Adrenal gland (tissue), 12 donors: ENCODE results near the gene DNASE2. TPM values are rescaled to one million over a fixed set of nuclear protein-coding genes. Genes with fewer than 3 reads are reported as not detected.

ENCODE experiments used
- microRNA-seq, 3 donors: library from miRNA; unstranded; fragments of <30 nt; microRNA quantifications; one replicate each; pipeline ENCODE4, GENCODE V29; 2017 to 2020
- polyA plus RNA-seq, 3 donors: library from polyadenylated mRNA; stranded (reverse); fragments of 200-250 nt in 2 of 3; fragments of 350-450 nt in 1 of 3; fragmentation: Illumina TruSeq in 1 of 3; extraction: RNeasy Lipid Tissue Mini Kit (QIAGEN cat#74804) in 1 of 3; gene quantifications; one replicate each; pipeline ENCODE4 v1.2.3, GENCODE V29; 2013 to 2014
- small RNA-seq, 2 donors: library from RNA; depleted of rRNA; stranded (forward); fragments of <200 nt; gene quantifications; one replicate each; pipeline ENCODE3, GENCODE V24; 2016
- total RNA-seq, 9 donors: library from RNA; depleted of rRNA in 4 of 9; stranded (reverse); fragments of >200 nt in 4 of 9; fragments of 120-200 nt in 1 of 9; fragmentation: NEBNext Ultra II Directional in 1 of 9; extraction: Animal tissue kit (Norgen Biotek cat#: 25700) in 1 of 9; gene quantifications; one replicate each; pipeline versions ENCODE4 v1.1.0 to v1.2.4, GENCODE V29; 2013 to 2023
- donor health status: healthy with polysubstance abuse.
- donor health status: Bipolar disorder and iron deficiency.
- donor health status: DM: yes; HTN: yes; CAD: no.
- donor health status: DM: no; HTN: no; CAD: no.
- donor health status: DM: no; HTN: no; CAD: no.
- donor health status: DM: yes; HTN: yes; CAD: no.

The DNASE2 gene
- total and polyA plus RNA-seq, 12 donors: 3.3 to 83.4 (median 51.3) TPM

Small RNAs within 50 kb of the gene (microRNA-seq; reads per million reads assigned to microRNA genes)
- gene MIR5695: 0 reads per million in 3 donors
- gene MIR6794: 0 reads per million in 3 donors

Small RNAs within 50 kb of the gene (small RNA-seq; reads per million reads assigned to genes)
- gene MIR5695 (0 reads per million in 2 donors), gene MIR6794 (0 reads per million in 2 donors)

Other genes starting within 250 kb of the DNASE2 start
- gene MAN2B1, start 214.7 kb downstream of the DNASE2 start, total RNA-seq: 100 to 1,000 TPM in 6 of 9 donors, 10 to 100 TPM in 3; 25.0 to 131 (median 111) TPM
- 100 to 1,000 TPM in 2 of 3 donors, 10 to 100 TPM in 1; 19.5 to 194 (median 152) TPM for gene MAN2B1, start 214.7 kb downstream of the DNASE2 start, polyA plus RNA-seq
- gene WDR83, start 214.6 kb downstream of the DNASE2 start, total RNA-seq: 10 to 100 TPM; 10.6 to 20.5 (median 13.9) TPM
- 10 to 100 TPM in 2 of 3 donors, 1 to 10 TPM in 1; 3.9 to 68.5 (median 56.1) TPM for gene WDR83, start 214.6 kb downstream of the DNASE2 start, polyA plus RNA-seq
- 100 to 1,000 TPM in 5 of 9 donors, 10 to 100 TPM in 4; 80.4 to 197 (median 121) TPM for gene DHPS, start 199.6 kb downstream of the DNASE2 start, total RNA-seq
- gene DHPS, start 199.6 kb downstream of the DNASE2 start, polyA plus RNA-seq: 100 to 1,000 TPM in 2 of 3 donors, 10 to 100 TPM in 1; 64.5 to 166 (median 137) TPM
- not detected for gene GNG14, start 193.5 kb downstream of the DNASE2 start, total RNA-seq
- not detected for gene GNG14, start 193.5 kb downstream of the DNASE2 start, polyA plus RNA-seq
- 10 to 100 TPM in 5 of 9 donors, 1 to 10 TPM in 4; 6.9 to 14.7 (median 11.1) TPM for gene FBXW9, start 184.8 kb downstream of the DNASE2 start, total RNA-seq
- gene FBXW9, start 184.8 kb downstream of the DNASE2 start, polyA plus RNA-seq: 1 to 10 TPM; 2.1 to 6.8 (median 6.4) TPM
- 100 to 1,000 TPM in 2 of 9 donors, 10 to 100 TPM in 7; 24.5 to 104 (median 78.0) TPM for gene TNPO2, start 157.5 kb downstream of the DNASE2 start, total RNA-seq
- 10 to 100 TPM; 43.4 to 99.2 (median 58.4) TPM for gene TNPO2, start 157.5 kb downstream of the DNASE2 start, polyA plus RNA-seq
- gene TRIR, start 146.8 kb downstream of the DNASE2 start, total RNA-seq: 100 to 1,000 TPM; 125 to 423 (median 195) TPM
- 100 to 1,000 TPM; 162 to 405 (median 338) TPM for gene TRIR, start 146.8 kb downstream of the DNASE2 start, polyA plus RNA-seq
- gene GET3, start 144.0 kb downstream of the DNASE2 start, total RNA-seq: 10 to 100 TPM; 75.3 to 97.7 (median 82.5) TPM
- 10 to 100 TPM; 50.3 to 74.1 (median 56.7) TPM for gene GET3, start 144.0 kb downstream of the DNASE2 start, polyA plus RNA-seq
- not detected for gene BEST2, start 129.7 kb downstream of the DNASE2 start, total RNA-seq
- gene BEST2, start 129.7 kb downstream of the DNASE2 start, polyA plus RNA-seq: not detected
- gene HOOK2, start 105.9 kb downstream of the DNASE2 start, total RNA-seq: 10 to 100 TPM; 10.2 to 38.3 (median 25.5) TPM
- gene HOOK2, start 105.9 kb downstream of the DNASE2 start, polyA plus RNA-seq: 10 to 100 TPM in 2 of 3 donors, 1 to 10 TPM in 1; 6.3 to 99.7 (median 69.3) TPM
- gene JUNB, start 90.0 kb downstream of the DNASE2 start, total RNA-seq: 100 to 1,000 TPM in 8 of 9 donors, 10 to 100 TPM in 1; 46.9 to 594 (median 351) TPM
- gene JUNB, start 90.0 kb downstream of the DNASE2 start, polyA plus RNA-seq: 100 to 1,000 TPM in 2 of 3 donors, 1 to 10 TPM in 1; 4.2 to 291 (median 104) TPM
- 1,000 to 10,000 TPM in 3 of 9 donors, 100 to 1,000 TPM in 6; 597 to 1,660 (median 849) TPM for gene PRDX2, start 79.6 kb downstream of the DNASE2 start, total RNA-seq
- 100 to 1,000 TPM; 146 to 957 (median 364) TPM for gene PRDX2, start 79.6 kb downstream of the DNASE2 start, polyA plus RNA-seq
- gene THSD8, start 79.4 kb downstream of the DNASE2 start, total RNA-seq: 1 to 10 TPM in 5 of 9 donors, not detected in 4; 1.8 to 8.6 (median 4.7) TPM
- 1 to 10 TPM; 3.5 to 5.6 (median 4.4) TPM for gene THSD8, start 79.4 kb downstream of the DNASE2 start, polyA plus RNA-seq
- 10 to 100 TPM in 1 of 9 donors, 1 to 10 TPM in 8; 2.8 to 11.5 (median 6.6) TPM for gene RNASEH2A, start 74.9 kb downstream of the DNASE2 start, total RNA-seq
- 1 to 10 TPM; 1.8 to 4.3 (median 3.4) TPM for gene RNASEH2A, start 74.9 kb downstream of the DNASE2 start, polyA plus RNA-seq
- 1 to 10 TPM in 3 of 9 donors, under 1 TPM in 1, not detected in 5; 0.23 to 5.2 (median 2.9) TPM for gene RTBDN, start 46.9 kb downstream of the DNASE2 start, total RNA-seq
- 10 to 100 TPM in 1 of 3 donors, 1 to 10 TPM in 2; 2.0 to 16.4 (median 4.5) TPM for gene RTBDN, start 46.9 kb downstream of the DNASE2 start, polyA plus RNA-seq
- 1 to 10 TPM in 8 of 9 donors, under 1 TPM in 1; 0.72 to 6.9 (median 3.0) TPM for gene MAST1, start 42.9 kb downstream of the DNASE2 start, total RNA-seq
- gene MAST1, start 42.9 kb downstream of the DNASE2 start, polyA plus RNA-seq: 10 to 100 TPM in 1 of 3 donors, 1 to 10 TPM in 2; 1.3 to 29.6 (median 4.7) TPM
- under 1 TPM in 2 of 9 donors, not detected in 7; 0.23 to 0.83 TPM for gene KLF1, start 5.8 kb upstream of the DNASE2 start, total RNA-seq
- under 1 TPM in 1 of 3 donors, not detected in 2; 0.24 TPM for gene KLF1, start 5.8 kb upstream of the DNASE2 start, polyA plus RNA-seq
- gene GCDH, start 9.7 kb upstream of the DNASE2 start, total RNA-seq: 10 to 100 TPM; 23.7 to 78.4 (median 35.3) TPM
- 10 to 100 TPM; 16.2 to 26.9 (median 22.5) TPM for gene GCDH, start 9.7 kb upstream of the DNASE2 start, polyA plus RNA-seq
- gene SYCE2, start 37.8 kb upstream of the DNASE2 start, total RNA-seq: under 1 TPM in 2 of 9 donors, not detected in 7; 0.78 to 0.91 TPM
- under 1 TPM; 0.16 to 0.24 (median 0.20) TPM for gene SYCE2, start 37.8 kb upstream of the DNASE2 start, polyA plus RNA-seq
- 100 to 1,000 TPM in 1 of 9 donors, 10 to 100 TPM in 8; 40.6 to 102 (median 55.0) TPM for gene FARSA, start 52.3 kb upstream of the DNASE2 start, total RNA-seq
- 10 to 100 TPM; 33.5 to 62.1 (median 36.0) TPM for gene FARSA, start 52.3 kb upstream of the DNASE2 start, polyA plus RNA-seq
- gene CALR, start 57.2 kb upstream of the DNASE2 start, total RNA-seq: 1,000 to 10,000 TPM in 2 of 9 donors, 100 to 1,000 TPM in 7; 271 to 1,489 (median 656) TPM
- gene CALR, start 57.2 kb upstream of the DNASE2 start, polyA plus RNA-seq: 1,000 to 10,000 TPM in 1 of 3 donors, 100 to 1,000 TPM in 2; 224 to 1,230 (median 336) TPM
- 100 to 1,000 TPM in 6 of 9 donors, 10 to 100 TPM in 3; 66.5 to 146 (median 111) TPM for gene RAD23A, start 64.4 kb upstream of the DNASE2 start, total RNA-seq
- gene RAD23A, start 64.4 kb upstream of the DNASE2 start, polyA plus RNA-seq: 100 to 1,000 TPM; 112 to 240 (median 206) TPM
- 100 to 1,000 TPM in 1 of 9 donors, 10 to 100 TPM in 8; 26.1 to 101 (median 48.5) TPM for gene GADD45GIP1, start 75.8 kb upstream of the DNASE2 start, total RNA-seq
- gene GADD45GIP1, start 75.8 kb upstream of the DNASE2 start, polyA plus RNA-seq: 100 to 1,000 TPM in 2 of 3 donors, 10 to 100 TPM in 1; 16.5 to 213 (median 183) TPM
- 1 to 10 TPM in 5 of 9 donors, under 1 TPM in 4; 0.35 to 2.3 (median 1.1) TPM for gene DAND5, start 88.1 kb upstream of the DNASE2 start, total RNA-seq
- gene DAND5, start 88.1 kb upstream of the DNASE2 start, polyA plus RNA-seq: under 1 TPM; 0.27 to 0.34 (median 0.32) TPM
- gene NFIX, start 114.0 kb upstream of the DNASE2 start, total RNA-seq: 10 to 100 TPM in 8 of 9 donors, 1 to 10 TPM in 1; 1.3 to 72.8 (median 32.2) TPM
- gene NFIX, start 114.0 kb upstream of the DNASE2 start, polyA plus RNA-seq: 10 to 100 TPM in 1 of 3 donors, 1 to 10 TPM in 2; 4.9 to 18.0 (median 9.4) TPM
- 10 to 100 TPM in 5 of 9 donors, 1 to 10 TPM in 4; 4.3 to 22.5 (median 10.5) TPM for gene LYL1, start 221.4 kb upstream of the DNASE2 start, total RNA-seq
- gene LYL1, start 221.4 kb upstream of the DNASE2 start, polyA plus RNA-seq: 10 to 100 TPM in 1 of 3 donors, 1 to 10 TPM in 1, under 1 TPM in 1; 0.38 to 18.7 (median 7.9) TPM
- gene TRMT1, start 235.3 kb upstream of the DNASE2 start, total RNA-seq: 10 to 100 TPM; 13.4 to 48.0 (median 30.7) TPM
- gene TRMT1, start 235.3 kb upstream of the DNASE2 start, polyA plus RNA-seq: 100 to 1,000 TPM in 2 of 3 donors, 10 to 100 TPM in 1; 15.5 to 229 (median 120) TPM
- gene NACC1, start 236.8 kb upstream of the DNASE2 start, total RNA-seq: 10 to 100 TPM; 26.7 to 67.0 (median 41.2) TPM
- gene NACC1, start 236.8 kb upstream of the DNASE2 start, polyA plus RNA-seq: 10 to 100 TPM; 12.4 to 47.7 (median 14.8) TPM